ENCODE measurements around the gene MKI67.

GRCh38 chr10:128122931-128123330 is 3.3 kb downstream of the MKI67 start:
- no peak for TF ChIP-seq SUZ12 (IDR thresholded peaks at IDR 0.05; ENCODE audit: extremely low read depth, insufficient read depth, insufficient read length)
- TF ChIP-seq YY1 (IDR thresholded peaks at IDR 0.05; ENCODE audit: insufficient read depth, insufficient read length) = no peak
